Activated CD8-positive, alpha-beta memory T cell treated with anti-CD3 and anti-CD28 coated beads for 48 hours (primary cell): ENCODE measurements around the gene RALGDS.

ENCODE experiments used
- DNase-seq, 3 experiments: peaks; one replicate each; pipeline ENCODE4 v3.0.0-alpha.2; 2020; ENCODE audit warnings: low read depth in 2 of 3, low spot score in 2 of 3

RALGDS gene

GRCh38 chr9:133137451-133138231 is 16.6 kb upstream of the RALGDS start:
- no peak for DNase-seq

- no peak for DNase-seq
These were observed 14.2 kb upstream of the RALGDS start for GRCh38 chr9:133135146-133135745.

GRCh38 chr9:133134388-133135145 is 13.5 kb upstream of the RALGDS start:
- no peak for DNase-seq

- peak in 2 of 3 experiments; percentile 65 to 66 for DNase-seq
These were observed 12.8 kb upstream of the RALGDS start for GRCh38 chr9:133133681-133134387.

- DNase-seq = no peak
These were observed 11.1 kb upstream of the RALGDS start for GRCh38 chr9:133132174-133132573.

- DNase-seq = no peak
These were observed 10.5 kb upstream of the RALGDS start for GRCh38 chr9:133131506-133131905.

GRCh38 chr9:133130685-133131244 is 9.7 kb upstream of the RALGDS start:
- DNase-seq = no peak

GRCh38 chr9:133129001-133129795 is 8.2 kb upstream of the RALGDS start:
- no peak for DNase-seq

- no peak for DNase-seq
These were observed 7.1 kb upstream of the RALGDS start for GRCh38 chr9:133128152-133128551.

GRCh38 chr9:133127340-133127981 is 6.4 kb upstream of the RALGDS start:
- no peak for DNase-seq

- no peak for DNase-seq
These were observed 5.8 kb upstream of the RALGDS start for GRCh38 chr9:133126697-133127339.

GRCh38 chr9:133125941-133126696 is 5.1 kb upstream of the RALGDS start:
- DNase-seq = no peak

- no peak for DNase-seq
These were observed 3.9 kb upstream of the RALGDS start for GRCh38 chr9:133124907-133125275.

- DNase-seq = no peak
These were observed 3.3 kb upstream of the RALGDS start for GRCh38 chr9:133124123-133124906.

- no peak for DNase-seq
These were observed 2.0 kb upstream of the RALGDS start for GRCh38 chr9:133122935-133123611.

- no peak for DNase-seq
These were observed 1.5 kb upstream of the RALGDS start for GRCh38 chr9:133122605-133122934.

GRCh38 chr9:133121915-133122550 is 993 bp upstream of the RALGDS start:
- DNase-seq = no peak
